HG02870 (cell line): ENCODE results near the gene CFAP97.
"Not testable (repeated sequence)": the region's sequence is repeated elsewhere in the genome, so short reads cannot be mapped to it uniquely, and the experiment has no call there.

ENCODE experiments used
- ATAC-seq: cut with Tn5 transposase; IDR thresholded peaks from one replicate; pipeline ENCODE4 v1.9.1; 2021; ENCODE audit warnings: mild to moderate bottlenecking, moderate library complexity; ENCODE audit not compliant: unreplicated experiment

The CFAP97 gene

GRCh38 chr4:185224597-185224996 is 20.8 kb upstream of the CFAP97 start:
- no peak for ATAC-seq

DNA sequence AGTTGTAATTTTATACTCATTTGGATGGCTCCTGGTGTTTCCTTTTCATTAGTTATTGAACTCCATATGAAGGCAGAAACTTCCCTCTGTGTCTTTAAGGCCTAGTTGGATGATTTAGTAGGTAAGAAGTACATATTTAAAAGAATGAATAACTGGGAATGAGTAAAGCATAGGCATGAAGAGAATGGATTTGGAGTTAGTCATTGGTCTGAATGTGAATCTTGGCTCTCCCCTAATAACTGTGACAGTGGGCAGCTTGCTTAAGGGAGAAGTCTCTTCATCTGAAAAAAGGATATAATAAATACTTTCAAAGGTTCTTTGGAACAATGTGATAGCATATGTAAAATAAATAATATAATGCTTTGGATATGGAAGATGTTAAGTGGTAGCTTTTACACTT is 18.8 kb upstream of the CFAP97 start:
- no peak for ATAC-seq

DNA sequence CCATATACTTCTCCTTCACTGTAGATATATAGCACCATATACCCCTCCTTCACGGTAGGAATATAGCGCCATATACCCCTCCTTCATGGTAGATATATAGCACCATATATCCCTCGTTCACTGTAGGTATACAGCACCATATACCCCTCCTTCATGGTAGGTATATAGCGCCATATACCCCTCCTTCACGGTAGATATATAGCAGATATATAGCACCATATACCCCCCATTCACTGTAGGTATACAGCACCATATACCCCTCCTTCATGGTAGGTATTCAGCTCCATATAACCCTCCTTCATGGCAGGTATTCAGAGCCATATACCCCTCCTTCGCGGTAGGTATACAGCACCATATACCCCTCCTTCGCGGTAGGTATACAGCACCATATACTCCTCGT is 18.1 kb upstream of the CFAP97 start:
- ATAC-seq, result no peak

GRCh38 chr4:185221491-185221890 is 17.7 kb upstream of the CFAP97 start:
- no peak for ATAC-seq

GRCh38 chr4:185219551-185220344 is 15.9 kb upstream of the CFAP97 start:
- peak; percentile 64 for ATAC-seq

DNA sequence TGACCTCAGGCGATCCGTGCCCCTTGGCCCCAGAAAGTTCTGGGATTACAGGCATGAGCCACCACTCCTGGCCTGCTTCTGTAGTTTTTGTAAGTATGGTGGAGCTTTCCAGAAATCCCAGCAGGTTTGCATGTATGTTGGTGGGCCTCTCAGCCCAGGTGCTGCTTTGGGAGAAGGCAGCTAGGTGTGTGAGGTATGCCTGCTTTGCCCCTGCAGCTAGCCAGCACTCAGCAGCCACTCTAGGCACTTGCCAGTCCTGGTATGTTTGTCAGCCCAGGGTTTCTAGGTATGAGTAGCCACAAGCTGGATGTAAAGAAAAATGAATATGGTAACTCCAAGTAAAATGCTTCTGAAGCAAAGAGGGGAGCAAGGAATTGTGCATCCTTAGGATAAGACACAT is 14.5 kb upstream of the CFAP97 start:
- ATAC-seq, result no peak

DNA sequence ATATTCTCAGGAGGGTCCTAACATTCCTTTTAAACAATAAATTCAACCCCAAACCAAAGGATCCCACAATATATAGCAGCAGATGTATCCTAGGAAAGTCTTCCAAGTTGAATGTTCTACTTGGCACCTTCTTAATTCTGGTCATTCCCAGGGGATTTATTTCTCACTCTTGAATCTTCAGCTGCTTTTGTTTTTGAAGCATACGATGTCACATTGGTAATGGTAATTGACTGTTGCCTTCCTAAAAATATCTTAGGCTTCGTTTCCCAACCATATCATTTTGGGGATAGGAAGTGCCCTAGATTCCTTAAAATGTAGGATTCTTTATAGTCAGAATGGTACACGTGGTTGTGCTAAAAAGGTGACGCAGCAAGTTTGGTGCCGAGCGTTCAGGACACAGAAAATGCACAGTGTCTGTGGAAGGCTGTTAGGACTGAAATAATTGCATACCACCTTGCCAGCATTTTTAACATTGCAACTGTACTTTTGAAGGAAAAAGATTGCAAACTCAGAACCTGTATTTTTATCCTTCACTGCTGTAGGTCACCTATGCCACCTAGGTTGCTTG is 13.7 kb upstream of the CFAP97 start:
- ATAC-seq, result no peak

DNA sequence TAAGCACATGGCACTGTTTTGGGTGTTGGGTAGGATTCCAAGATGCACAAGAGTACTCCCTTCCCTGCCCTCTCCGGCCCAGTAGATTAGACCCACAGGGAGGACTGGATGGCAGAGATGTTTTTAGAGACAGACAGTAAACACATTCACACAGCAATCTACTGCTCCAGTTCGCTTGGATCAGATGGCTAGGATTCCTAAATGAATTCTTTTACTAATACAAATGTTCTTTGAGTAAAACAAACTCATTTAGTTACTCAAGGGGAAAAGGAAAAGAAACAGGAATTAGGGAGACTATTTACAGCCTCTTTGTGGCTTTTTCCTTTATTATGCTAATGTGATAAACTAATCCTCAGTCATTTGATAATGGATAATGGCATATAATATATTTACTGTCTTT is 11.5 kb upstream of the CFAP97 start:
- ATAC-seq, result no peak

GRCh38 chr4:185213877-185214276 is 10.1 kb upstream of the CFAP97 start:
- peak; percentile 33 for ATAC-seq

DNA sequence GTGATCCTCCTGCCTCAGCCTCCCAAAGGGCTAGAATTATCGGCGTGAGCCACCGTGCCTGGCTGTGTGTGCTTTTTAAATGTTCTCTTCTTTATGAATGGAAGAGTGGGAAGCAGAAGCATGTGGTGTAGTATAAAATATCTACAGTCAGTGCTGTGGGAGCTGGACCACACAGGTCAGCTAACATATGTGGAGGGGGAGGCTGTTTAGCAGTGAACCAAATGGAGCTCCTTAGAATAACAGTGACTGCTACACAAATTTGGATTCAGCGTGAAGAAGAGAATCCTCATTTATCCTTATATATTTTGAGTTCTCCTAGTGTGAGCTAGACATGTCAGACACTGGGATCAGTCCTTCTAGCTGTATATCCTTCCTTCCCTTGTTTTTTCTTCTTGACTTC is 8.8 kb upstream of the CFAP97 start:
- ATAC-seq, result no peak

DNA sequence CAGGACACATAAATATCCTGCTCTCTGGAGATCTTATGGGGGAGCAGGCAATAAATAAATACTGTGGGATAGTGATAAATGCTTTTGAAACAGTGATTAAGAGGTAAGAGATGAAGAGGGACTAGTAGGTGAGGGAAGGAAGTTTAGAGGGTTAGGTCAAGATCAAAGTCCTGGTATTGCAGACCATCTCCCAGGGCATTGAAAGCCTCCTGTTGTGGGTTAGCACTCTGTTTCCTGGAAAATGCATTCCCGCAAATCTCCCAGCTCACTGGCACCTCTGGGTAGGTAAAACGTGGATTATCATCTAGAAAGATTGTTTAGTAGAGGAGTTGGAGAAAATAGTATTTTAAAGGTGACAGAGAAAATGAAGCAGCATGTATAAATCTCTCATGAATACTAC is 7.8 kb upstream of the CFAP97 start:
- no peak for ATAC-seq

- ATAC-seq, result no peak
Measured at GRCh38 chr4:185211035-185211434, 7.2 kb upstream of the CFAP97 start.

- peak; percentile 2 for ATAC-seq
Measured at GRCh38 chr4:185210102-185210981, 6.5 kb upstream of the CFAP97 start.

DNA sequence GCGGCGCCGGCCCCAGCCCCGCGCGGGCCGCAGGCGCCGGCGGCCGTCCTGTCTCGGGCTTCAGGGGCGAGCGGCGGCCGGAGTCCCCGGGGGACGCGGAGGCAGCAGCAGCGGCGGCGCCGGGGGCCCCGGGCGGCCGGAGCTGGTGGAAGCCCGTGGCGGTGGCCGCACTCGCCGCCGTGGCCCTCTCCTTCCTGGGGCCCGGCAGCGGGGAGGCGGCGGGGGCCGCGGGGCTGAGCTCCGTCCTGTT is 6.0 kb upstream of the CFAP97 start:
- not testable (repeated sequence) for ATAC-seq

DNA sequence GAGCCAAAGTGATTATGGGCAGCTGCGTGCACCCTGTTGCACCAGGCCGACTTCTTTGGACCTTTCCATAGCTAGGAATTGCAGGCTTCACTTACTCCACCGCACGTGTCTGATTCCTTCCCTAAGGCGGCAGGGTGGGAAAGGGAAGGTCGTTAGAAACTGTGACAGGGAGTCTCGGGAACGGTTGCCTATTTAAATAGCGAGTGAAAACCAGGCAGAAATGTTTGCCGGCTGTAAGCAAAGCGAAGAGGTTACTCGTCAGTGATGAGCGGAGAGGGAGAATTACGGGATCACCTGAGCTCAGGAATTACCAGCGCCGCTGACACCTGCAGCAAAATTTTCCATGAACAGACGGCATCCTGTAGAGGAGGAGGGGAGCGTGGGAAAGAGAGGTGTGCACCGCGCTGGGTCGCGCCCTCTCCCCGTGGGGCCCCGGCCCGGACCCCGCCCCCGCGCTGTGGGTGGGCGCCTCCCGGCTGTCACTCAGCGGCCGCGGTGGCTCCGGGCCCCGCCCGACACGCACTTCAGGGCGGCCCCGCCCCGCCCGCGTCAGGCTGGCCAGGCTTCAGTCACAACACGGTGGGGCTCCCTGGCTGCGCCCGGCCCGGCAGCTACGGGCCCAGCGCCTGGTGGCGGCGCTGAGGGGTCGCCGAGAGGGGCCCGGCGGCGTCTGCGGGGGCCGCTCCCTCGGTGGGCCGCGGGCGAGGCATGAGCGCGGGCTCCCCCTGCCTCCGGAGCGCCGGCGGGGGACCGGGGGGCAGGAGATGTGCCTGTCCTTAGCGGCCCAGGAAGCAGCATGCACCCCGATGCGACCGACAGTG is 5.4 kb upstream of the CFAP97 start, which contains the start of gene SNX25:
Gene SNX25, plus strand, starts transcription at position 568 of the 821 bp plus-strand sequence. Its CDS starts 229 bp downstream, at position 797.
- peak; percentile 66 for ATAC-seq

DNA sequence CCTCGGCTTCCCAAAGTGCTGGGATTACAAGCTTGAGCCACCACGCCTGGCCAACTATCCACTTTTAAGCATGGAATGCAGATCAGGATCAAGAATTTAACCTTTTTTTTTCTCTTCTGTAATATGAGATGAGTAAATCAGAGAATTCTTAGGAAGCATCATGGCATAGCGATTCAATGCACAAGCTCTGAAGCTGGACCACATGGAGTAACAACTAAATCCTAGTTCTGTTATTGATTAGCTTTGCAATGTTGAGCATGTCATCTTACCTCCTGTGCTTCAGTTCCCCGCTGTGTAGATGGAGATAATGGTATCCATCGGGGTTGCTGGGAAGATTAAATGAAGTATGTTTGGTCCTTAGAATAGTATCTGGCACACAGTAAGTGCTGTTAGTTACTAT is 3.7 kb upstream of the CFAP97 start:
- no peak for ATAC-seq

GRCh38 chr4:185205697-185206342 is 2.0 kb upstream of the CFAP97 start:
- no peak for ATAC-seq

DNA sequence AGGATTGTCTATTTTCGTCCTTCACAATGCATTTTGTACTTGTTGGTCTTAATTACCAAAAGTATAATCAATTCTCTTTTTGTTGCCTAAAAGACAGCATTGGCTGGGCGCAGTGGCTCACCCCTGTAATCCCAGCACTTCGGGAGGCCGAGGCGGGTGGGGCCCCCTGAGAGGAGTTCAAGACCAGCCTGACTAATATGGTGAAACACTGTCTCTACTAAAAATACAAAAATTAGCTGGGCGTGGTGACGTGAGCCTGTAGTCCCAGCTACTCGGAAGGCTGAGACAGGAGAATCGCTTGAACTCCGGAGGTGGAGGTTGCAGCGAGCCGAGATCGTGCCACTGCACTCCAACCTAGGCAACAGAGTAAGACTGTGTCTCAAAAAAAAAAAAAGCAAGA is 1.3 kb upstream of the CFAP97 start:
- ATAC-seq, result not testable (repeated sequence)

GRCh38 chr4:185204238-185204910 is 574 bp upstream of the CFAP97 start:
- no peak for ATAC-seq

DNA sequence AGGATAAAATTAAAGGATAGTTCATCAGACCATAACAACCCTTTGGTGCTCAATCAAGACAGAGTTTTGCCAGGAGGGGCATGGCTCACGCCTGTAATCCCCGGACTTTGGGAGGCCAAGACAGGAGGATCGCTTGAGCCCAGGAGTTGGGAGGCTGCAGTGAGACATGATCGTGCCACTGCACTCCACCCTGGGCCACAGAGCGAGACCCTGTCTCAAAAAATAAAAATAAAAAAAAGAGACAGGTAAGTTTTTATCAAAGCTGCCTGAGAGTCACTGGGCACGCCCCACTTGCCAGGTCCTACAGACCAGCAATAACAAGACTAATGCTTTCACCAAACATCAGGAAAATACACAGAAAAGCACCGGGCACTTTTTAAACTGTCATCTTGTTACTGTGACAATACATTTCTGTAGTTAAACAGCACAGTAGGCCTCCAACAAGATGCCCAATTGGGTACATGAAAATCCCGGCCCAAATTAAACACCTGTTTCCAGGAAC is 765 bp downstream of the CFAP97 start:
- peak; percentile 6 for ATAC-seq
